ENCODE results near the gene CGNL1.

The CGNL1 gene

DNA sequence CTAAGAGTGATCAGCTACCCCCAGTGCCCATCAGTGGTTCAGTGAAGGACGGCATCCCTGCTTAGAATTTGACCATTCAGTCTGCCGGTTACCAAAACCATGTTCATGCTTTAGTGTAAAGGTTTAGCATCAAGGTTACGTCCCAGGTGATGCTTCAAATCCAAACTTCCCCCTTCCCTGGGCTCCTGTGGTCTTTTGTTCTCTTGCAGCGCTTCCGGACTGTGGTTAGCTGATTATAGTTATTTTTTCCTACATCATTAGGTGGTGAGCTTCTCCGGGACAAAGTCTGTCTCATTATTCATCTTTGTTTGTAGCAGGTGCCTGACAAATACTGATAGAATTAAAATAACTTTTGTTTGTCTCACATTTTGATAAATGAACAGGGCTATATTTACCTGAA is 187.1 kb downstream of the CGNL1 start:
- in situ Hi-C loops (cut with MboI; ENCODE audit: low pct_unique_long_range_greater_than_20kb, low sequenced_read_pairs, unreplicated experiment), result no loop called here
- no peak for TF ChIP-seq CTCF (IDR thresholded peaks at IDR 0.05; ENCODE audit: extremely low read depth, insufficient read depth, missing control alignments)
- DNase-seq (ENCODE audit: low spot score), result no peak

- TF ChIP-seq CTCF (IDR thresholded peaks at IDR 0.05; ENCODE audit: extremely low read depth, insufficient read depth, missing control alignments), result no peak
- no peak for DNase-seq (ENCODE audit: low spot score)
- in situ Hi-C loops (cut with MboI; ENCODE audit: low pct_unique_long_range_greater_than_20kb, low sequenced_read_pairs, unreplicated experiment), result no loop called here
Observed at GRCh38 chr15:57565311-57565710, 189.0 kb downstream of the CGNL1 start.

GRCh38 chr15:57566834-57567233 is 190.5 kb downstream of the CGNL1 start:
- no peak for TF ChIP-seq CTCF (IDR thresholded peaks at IDR 0.05; ENCODE audit: extremely low read depth, insufficient read depth, missing control alignments)
- no peak for DNase-seq (ENCODE audit: low spot score)
- in situ Hi-C loops (cut with MboI; ENCODE audit: low pct_unique_long_range_greater_than_20kb, low sequenced_read_pairs, unreplicated experiment), result no loop called here

GRCh38 chr15:57567891-57568290 is 191.6 kb downstream of the CGNL1 start:
- in situ Hi-C loops (cut with MboI; ENCODE audit: low pct_unique_long_range_greater_than_20kb, low sequenced_read_pairs, unreplicated experiment), result no loop called here
- no peak for DNase-seq (ENCODE audit: low spot score)
- no peak for TF ChIP-seq CTCF (IDR thresholded peaks at IDR 0.05; ENCODE audit: extremely low read depth, insufficient read depth, missing control alignments)

GRCh38 chr15:57568299-57568698 is 192.0 kb downstream of the CGNL1 start:
- in situ Hi-C loops (cut with MboI; ENCODE audit: low pct_unique_long_range_greater_than_20kb, low sequenced_read_pairs, unreplicated experiment), result no loop called here
- DNase-seq (ENCODE audit: low spot score), result no peak
- no peak for TF ChIP-seq CTCF (IDR thresholded peaks at IDR 0.05; ENCODE audit: extremely low read depth, insufficient read depth, missing control alignments)

DNA sequence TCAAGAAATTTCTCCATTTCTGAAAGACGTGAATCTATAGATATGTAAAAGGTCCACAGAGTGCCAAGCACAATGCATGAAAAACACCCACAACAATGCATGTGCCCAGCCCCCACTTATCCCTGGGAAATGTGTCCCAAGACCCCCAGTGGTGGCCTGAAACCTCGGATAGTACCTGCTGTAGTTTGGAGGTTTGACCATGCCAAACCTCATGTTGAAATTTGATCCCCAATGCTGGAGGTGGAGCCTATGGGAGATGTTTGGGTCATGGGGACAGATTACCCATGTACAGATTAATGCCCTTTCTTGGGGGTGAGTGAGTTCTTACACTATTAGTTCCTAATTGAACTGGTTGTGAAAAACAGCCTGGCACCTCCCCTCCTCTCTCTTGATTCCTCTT is 194.0 kb downstream of the CGNL1 start:
- no peak for TF ChIP-seq CTCF (IDR thresholded peaks at IDR 0.05; ENCODE audit: extremely low read depth, insufficient read depth, missing control alignments)
- DNase-seq (ENCODE audit: low spot score), result no peak
- in situ Hi-C loops (cut with MboI; ENCODE audit: low pct_unique_long_range_greater_than_20kb, low sequenced_read_pairs, unreplicated experiment), result no loop called here

DNA sequence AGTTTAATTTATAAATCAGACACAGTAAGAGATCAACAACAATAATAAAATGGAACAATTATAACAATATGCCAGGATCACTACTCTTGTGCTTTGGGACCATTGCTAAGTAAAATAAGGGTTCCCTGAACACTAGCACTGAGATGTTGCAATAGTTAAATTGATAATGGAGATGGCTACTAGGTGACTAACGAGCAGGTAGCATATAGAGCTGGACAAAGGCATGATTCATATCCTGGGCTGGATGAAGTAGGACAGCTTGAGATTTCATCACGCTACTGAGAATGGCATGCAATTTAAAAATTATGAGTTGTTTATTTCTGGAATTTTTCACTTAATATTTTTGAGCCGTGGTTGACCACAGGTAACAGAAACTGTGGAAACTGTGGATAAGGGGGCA is 194.7 kb downstream of the CGNL1 start:
- DNase-seq (ENCODE audit: low spot score), result no peak
- in situ Hi-C loops (cut with MboI; ENCODE audit: low pct_unique_long_range_greater_than_20kb, low sequenced_read_pairs, unreplicated experiment), result no loop called here
- TF ChIP-seq CTCF (IDR thresholded peaks at IDR 0.05; ENCODE audit: extremely low read depth, insufficient read depth, missing control alignments), result no peak
